ENCODE results near the gene CDC42EP1.
A peak's percentile ranks its signal among the peaks of the same experiment; 100 is the strongest.

Gene CDC42EP1, protein sequence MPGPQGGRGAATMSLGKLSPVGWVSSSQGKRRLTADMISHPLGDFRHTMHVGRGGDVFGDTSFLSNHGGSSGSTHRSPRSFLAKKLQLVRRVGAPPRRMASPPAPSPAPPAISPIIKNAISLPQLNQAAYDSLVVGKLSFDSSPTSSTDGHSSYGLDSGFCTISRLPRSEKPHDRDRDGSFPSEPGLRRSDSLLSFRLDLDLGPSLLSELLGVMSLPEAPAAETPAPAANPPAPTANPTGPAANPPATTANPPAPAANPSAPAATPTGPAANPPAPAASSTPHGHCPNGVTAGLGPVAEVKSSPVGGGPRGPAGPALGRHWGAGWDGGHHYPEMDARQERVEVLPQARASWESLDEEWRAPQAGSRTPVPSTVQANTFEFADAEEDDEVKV

DNA sequence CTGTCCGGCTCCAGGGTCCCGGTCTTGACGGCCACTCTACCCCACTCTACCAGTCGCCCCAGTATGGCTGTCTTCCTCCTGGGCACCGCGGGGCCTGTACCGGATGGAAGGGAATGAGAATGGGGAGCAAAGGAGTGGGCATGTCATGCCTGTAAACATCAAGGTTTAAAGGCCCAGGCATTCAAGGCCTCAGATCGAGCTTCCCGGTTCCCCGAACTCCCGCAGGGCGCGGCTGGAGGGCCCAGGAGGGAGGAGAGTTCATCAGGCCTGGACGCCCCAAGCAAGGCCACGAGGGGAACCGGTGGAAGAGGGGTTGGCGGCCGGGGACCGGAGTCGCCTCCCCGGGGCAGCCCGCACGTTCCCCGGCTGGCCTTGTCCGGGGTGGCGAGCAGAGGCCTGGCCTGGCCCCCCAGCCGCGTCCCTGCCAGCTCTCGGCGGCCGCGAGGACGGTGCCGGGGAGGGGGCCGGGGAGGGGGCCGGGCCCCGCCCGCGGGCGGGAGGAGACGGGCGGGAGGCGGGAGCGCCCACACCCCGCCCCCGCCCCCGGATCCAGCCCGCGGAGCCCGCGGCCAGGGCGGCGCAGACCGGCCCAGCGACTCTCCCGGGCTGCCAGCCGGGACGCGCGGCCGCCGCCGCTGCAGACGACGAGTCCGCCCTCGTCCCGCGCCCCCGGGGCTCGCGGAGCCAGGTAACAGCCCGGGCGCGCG is at the start of gene CDC42EP1:
CDC42EP1 (plus strand) TSS at position 580 of the 707 bp plus-strand sequence. CDS start 5,870 bp downstream, outside the sequence.
- H3K27me3 ChIP-seq (ENCODE audit: control insufficient read depth in 2 of 2, insufficient read depth in 2 of 2, low read length in 2 of 2) = peaks cover 0 to 2% of the 10 kb centered on the region in 2 donors
- peak within 1 kb of the TSS; percentile 90 to 92 for H3K9ac ChIP-seq (ENCODE audit: low read depth in 1 of 2, low read length in 2 of 2)
- H3K27ac ChIP-seq (ENCODE audit: low read depth in 2 of 2, low read length in 2 of 2) = peak within 1 kb of the TSS; percentile 92 to 95
- H3K36me3 ChIP-seq (ENCODE audit: control insufficient read depth in 2 of 2, insufficient read depth in 2 of 2, low read length in 2 of 2) = no peaks in the 10 kb centered on the region
- H3K4me1 ChIP-seq (ENCODE audit: control insufficient read depth in 2 of 2, insufficient read depth in 2 of 2, low read length in 2 of 2) = peaks cover 38 to 40% of the 10 kb centered on the region in 2 donors
- no peaks in the 10 kb centered on the region for H3K9me3 ChIP-seq (ENCODE audit: control insufficient read depth in 2 of 2, low read length in 2 of 2)
- peak within 1 kb of the TSS; percentile 81 to 82 for H3K4me3 ChIP-seq (ENCODE audit: low read length in 2 of 2)

DNA sequence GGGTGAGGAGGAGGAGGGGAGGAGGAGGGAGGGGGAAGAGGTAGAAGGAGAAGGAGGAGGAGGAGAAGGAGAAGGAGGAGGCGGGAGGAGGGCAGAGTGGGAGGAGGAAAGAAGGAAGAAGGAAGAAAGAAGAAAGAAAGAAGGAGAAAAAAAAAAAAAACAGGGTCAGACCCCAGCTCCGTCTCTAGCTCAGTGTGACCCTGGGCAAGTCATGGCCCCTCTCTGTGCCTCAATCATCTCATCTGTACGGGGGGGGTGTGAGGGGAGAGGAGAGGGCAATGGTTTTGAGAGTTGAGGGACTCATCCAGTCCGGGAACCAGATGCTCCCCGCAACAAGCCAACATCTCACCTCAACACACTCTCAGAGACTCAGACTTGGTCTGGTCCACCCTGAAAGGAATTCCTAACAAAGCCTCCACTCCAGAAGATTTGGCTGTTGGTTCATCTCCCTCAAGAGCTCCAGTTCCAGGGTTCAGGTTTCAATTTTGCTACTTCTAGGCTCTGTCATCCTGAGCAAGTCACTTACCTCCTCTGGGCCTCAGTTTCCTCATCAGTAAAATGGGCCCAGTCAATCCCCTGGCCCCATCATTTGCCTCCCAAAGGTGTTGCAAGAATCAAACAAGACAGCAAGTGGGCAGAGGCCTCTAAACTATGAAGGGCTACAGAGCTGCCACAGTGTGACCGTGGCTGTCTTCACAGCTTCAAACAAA is 48.7 kb upstream of the CDC42EP1 start:
- H3K4me1 ChIP-seq (ENCODE audit: control insufficient read depth in 2 of 2, insufficient read depth in 2 of 2, low read length in 2 of 2) = peaks cover 23 to 59% of the 10 kb centered on the region in 2 donors

DNA sequence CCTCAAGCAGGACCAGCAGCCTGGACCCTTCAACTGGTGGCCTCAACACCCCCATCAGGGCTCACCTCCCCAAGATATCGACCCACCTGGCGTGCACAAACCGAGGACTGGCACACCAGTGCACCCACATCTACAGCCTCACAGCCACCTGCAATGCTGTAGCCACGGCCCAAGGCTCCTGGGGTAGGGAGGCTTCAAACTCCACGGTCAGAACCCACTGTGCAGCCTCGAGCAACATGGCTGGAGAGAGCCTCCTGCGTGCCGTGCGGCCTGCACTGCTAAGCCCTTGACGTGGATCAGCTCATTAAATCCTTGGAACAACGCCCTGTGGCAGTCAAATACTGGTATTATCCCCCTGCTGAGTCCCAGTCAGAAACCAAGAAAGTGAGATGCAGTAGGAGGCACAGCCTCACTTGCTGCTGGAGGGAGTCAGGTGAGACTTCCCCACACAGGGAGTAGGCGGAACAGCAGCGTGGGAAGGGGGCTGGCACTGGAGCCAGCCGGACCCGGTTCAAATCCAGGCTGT is 45.7 kb upstream of the CDC42EP1 start:
- no peak overlapping the region for H3K27ac ChIP-seq (ENCODE audit: low read depth in 2 of 2, low read length in 2 of 2)
- no peak overlapping the region for H3K4me3 ChIP-seq (ENCODE audit: low read length in 2 of 2)
- no peaks in the 10 kb centered on the region for H3K27me3 ChIP-seq (ENCODE audit: control insufficient read depth in 2 of 2, insufficient read depth in 2 of 2, low read length in 2 of 2)
- peaks cover 12 to 13% of the 10 kb centered on the region in 2 donors for H3K36me3 ChIP-seq (ENCODE audit: control insufficient read depth in 2 of 2, insufficient read depth in 2 of 2, low read length in 2 of 2)
- H3K4me1 ChIP-seq (ENCODE audit: control insufficient read depth in 2 of 2, insufficient read depth in 2 of 2, low read length in 2 of 2) = peaks cover 24 to 51% of the 10 kb centered on the region in 2 donors
- no peak overlapping the region for H3K9ac ChIP-seq (ENCODE audit: low read depth in 1 of 2, low read length in 2 of 2)
- no peaks in the 10 kb centered on the region for H3K9me3 ChIP-seq (ENCODE audit: control insufficient read depth in 2 of 2, low read length in 2 of 2)

More for the DNA sequence above, 48.7 kb upstream of the CDC42EP1 start:
- peaks cover 22 to 23% of the 10 kb centered on the region in 2 donors for H3K36me3 ChIP-seq (ENCODE audit: control insufficient read depth in 2 of 2, insufficient read depth in 2 of 2, low read length in 2 of 2)
- peak overlapping the region; percentile 11 to 31 for H3K4me3 ChIP-seq (ENCODE audit: low read length in 2 of 2)
- H3K9me3 ChIP-seq (ENCODE audit: control insufficient read depth in 2 of 2, low read length in 2 of 2) = no peaks in the 10 kb centered on the region
- peak overlapping the region; percentile 95 to 96 for H3K27ac ChIP-seq (ENCODE audit: low read depth in 2 of 2, low read length in 2 of 2)
- no peaks in the 10 kb centered on the region for H3K27me3 ChIP-seq (ENCODE audit: control insufficient read depth in 2 of 2, insufficient read depth in 2 of 2, low read length in 2 of 2)
- H3K9ac ChIP-seq (ENCODE audit: low read depth in 1 of 2, low read length in 2 of 2) = peak overlapping the region; percentile 69 to 70

DNA sequence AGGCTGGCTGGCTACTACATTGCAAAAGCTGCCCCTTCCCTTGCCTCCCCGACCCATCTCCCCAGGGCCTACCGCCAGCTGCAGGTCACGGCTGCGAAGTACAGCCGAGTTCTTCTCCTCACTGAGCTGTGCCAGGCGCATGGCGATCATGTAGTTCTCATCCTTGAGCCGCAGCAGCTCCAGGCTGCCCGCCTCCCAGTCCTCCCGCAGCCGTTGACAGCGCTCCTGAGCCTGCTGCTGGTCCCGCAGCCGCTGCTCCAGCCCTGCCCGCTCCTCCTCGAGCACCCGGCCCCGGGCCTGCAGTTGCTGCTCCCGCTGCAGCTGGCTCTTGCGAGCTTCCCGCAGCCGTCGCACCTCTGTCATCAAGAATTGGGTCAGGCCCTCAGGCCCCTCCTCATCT is 44.4 kb upstream of the CDC42EP1 start:
- Histone ChIP-seq H3K36me3 (ENCODE audit: control insufficient read depth in 2 of 2, insufficient read depth in 2 of 2, low read length in 2 of 2) (peaks cover 12 to 13% of the 10 kb centered on the region in 2 donors), H3K27ac (ENCODE audit: low read depth in 2 of 2, low read length in 2 of 2) (no peak overlapping the region), H3K4me3 (ENCODE audit: low read length in 2 of 2) (no peak overlapping the region), H3K9me3 (ENCODE audit: control insufficient read depth in 2 of 2, low read length in 2 of 2) (no peaks in the 10 kb centered on the region), H3K4me1 (ENCODE audit: control insufficient read depth in 2 of 2, insufficient read depth in 2 of 2, low read length in 2 of 2) (peaks cover 32 to 47% of the 10 kb centered on the region in 2 donors), H3K27me3 (ENCODE audit: control insufficient read depth in 2 of 2, insufficient read depth in 2 of 2, low read length in 2 of 2) (no peaks in the 10 kb centered on the region), H3K9ac (ENCODE audit: low read depth in 1 of 2, low read length in 2 of 2) (no peak overlapping the region)

DNA sequence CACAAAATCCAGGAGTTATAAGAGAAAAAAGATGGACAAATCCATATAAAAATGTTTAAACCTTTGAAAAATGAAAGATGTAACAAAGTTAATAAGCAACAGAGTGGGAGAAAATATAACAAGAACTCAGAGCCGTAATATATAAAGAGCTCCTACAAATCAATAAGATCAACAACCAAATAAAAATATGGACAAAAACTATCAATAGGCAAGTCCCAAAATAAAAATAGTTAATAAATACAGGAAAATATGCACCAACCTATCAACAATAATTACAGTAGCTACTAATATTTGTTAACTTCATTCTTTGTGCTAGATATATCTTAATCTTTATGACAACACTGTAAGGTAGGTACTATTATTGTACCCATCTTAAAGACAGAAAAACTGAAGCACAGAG is 43.8 kb upstream of the CDC42EP1 start:
- no peak overlapping the region for H3K27ac ChIP-seq (ENCODE audit: low read depth in 2 of 2, low read length in 2 of 2)
- peaks cover 12 to 13% of the 10 kb centered on the region in 2 donors for H3K36me3 ChIP-seq (ENCODE audit: control insufficient read depth in 2 of 2, insufficient read depth in 2 of 2, low read length in 2 of 2)
- H3K27me3 ChIP-seq (ENCODE audit: control insufficient read depth in 2 of 2, insufficient read depth in 2 of 2, low read length in 2 of 2) = no peaks in the 10 kb centered on the region

DNA sequence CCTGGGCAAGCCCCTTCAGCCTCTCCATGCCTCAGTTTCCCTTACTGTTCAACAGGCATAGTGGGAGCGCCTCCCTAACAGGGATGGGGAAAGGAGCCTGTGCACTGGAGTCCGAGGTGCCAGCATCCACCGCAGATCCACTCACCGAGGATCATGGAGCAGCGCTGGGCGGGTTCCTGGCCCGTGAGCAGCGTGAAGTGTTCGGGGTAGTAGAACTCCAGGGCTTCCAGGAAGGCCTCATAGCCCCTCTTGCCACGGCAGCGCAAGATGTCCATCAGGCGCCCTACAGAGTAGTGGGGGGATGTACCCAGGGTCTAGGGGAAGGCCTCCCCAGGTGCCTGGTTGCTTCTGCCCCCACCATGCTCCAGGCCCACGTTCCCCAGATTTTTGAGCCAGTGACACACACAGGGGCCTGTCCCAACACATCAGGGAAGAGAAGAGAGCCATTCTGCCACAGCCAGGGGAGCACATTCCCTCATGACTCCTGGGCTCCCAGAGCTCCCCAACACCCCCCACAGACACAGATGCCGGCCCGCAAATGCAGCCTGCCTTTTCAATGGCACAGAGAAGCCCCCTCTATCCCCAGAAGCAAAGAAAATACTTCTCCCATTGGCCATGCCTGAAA is 42.3 kb upstream of the CDC42EP1 start:
- peak overlapping the region; percentile 77 to 80 for H3K27ac ChIP-seq (ENCODE audit: low read depth in 2 of 2, low read length in 2 of 2)
- no peaks in the 10 kb centered on the region for H3K9me3 ChIP-seq (ENCODE audit: control insufficient read depth in 2 of 2, low read length in 2 of 2)
- no peaks in the 10 kb centered on the region for H3K27me3 ChIP-seq (ENCODE audit: control insufficient read depth in 2 of 2, insufficient read depth in 2 of 2, low read length in 2 of 2)
- H3K4me3 ChIP-seq (ENCODE audit: low read length in 2 of 2) = peak overlapping the region; percentile 78 to 90
- peaks cover 12 to 13% of the 10 kb centered on the region in 2 donors for H3K36me3 ChIP-seq (ENCODE audit: control insufficient read depth in 2 of 2, insufficient read depth in 2 of 2, low read length in 2 of 2)
- H3K9ac ChIP-seq (ENCODE audit: low read depth in 1 of 2, low read length in 2 of 2) = peak overlapping the region; percentile 79 to 97
- peaks cover 22 to 42% of the 10 kb centered on the region in 2 donors for H3K4me1 ChIP-seq (ENCODE audit: control insufficient read depth in 2 of 2, insufficient read depth in 2 of 2, low read length in 2 of 2)

More for the DNA sequence above, 43.8 kb upstream of the CDC42EP1 start:
- Histone ChIP-seq H3K4me1 (ENCODE audit: control insufficient read depth in 2 of 2, insufficient read depth in 2 of 2, low read length in 2 of 2) (peaks cover 34 to 50% of the 10 kb centered on the region in 2 donors), H3K9ac (ENCODE audit: low read depth in 1 of 2, low read length in 2 of 2) (no peak overlapping the region), H3K9me3 (ENCODE audit: control insufficient read depth in 2 of 2, low read length in 2 of 2) (no peaks in the 10 kb centered on the region), H3K4me3 (ENCODE audit: low read length in 2 of 2) (no peak overlapping the region)

DNA sequence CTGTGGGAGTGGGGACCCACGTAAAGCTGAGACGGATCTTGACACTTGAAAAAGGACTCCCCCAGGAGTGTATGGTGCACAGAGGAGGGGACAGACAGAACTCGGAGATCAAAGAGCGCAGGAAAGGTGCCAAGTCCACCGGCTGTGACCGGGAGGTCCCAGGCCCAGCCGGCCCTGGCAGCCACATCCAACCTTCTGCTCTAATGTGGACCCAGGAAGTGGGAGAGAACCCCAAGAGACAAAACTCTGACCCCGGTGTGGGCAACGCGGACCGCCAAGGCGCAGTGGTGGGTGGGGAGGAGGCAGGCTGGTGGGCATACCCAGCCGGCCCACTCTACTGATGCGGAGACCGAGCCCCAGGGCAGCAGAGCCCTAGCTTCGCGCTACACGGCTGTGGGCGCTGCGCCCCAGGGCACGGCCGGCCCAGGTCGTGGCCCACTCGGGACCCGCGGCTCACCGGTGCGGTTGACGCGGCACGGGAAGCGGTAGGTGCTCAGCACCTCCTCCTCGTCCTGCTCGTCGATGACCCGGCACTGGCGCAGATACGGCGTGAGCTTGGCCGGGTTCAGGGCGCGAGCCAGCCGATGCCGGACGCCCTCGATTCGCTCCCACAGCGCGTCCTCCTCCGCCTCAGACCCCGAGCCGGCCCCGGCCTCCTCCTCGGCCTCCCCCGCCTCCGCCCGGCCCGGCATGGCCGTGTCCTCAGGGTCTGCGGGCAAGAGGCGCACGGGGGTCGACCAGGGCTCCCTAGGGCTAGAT is 41.6 kb upstream of the CDC42EP1 start:
- Histone ChIP-seq H3K4me1 (ENCODE audit: control insufficient read depth in 2 of 2, insufficient read depth in 2 of 2, low read length in 2 of 2) (peaks cover 22 to 35% of the 10 kb centered on the region in 2 donors), H3K4me3 (ENCODE audit: low read length in 2 of 2) (peak overlapping the region; percentile 78 to 90), H3K36me3 (ENCODE audit: control insufficient read depth in 2 of 2, insufficient read depth in 2 of 2, low read length in 2 of 2) (peaks cover 12 to 13% of the 10 kb centered on the region in 2 donors), H3K9me3 (ENCODE audit: control insufficient read depth in 2 of 2, low read length in 2 of 2) (no peaks in the 10 kb centered on the region), H3K27me3 (ENCODE audit: control insufficient read depth in 2 of 2, insufficient read depth in 2 of 2, low read length in 2 of 2) (no peaks in the 10 kb centered on the region), H3K9ac (ENCODE audit: low read depth in 1 of 2, low read length in 2 of 2) (peak overlapping the region; percentile 79 to 97), H3K27ac (ENCODE audit: low read depth in 2 of 2, low read length in 2 of 2) (peak overlapping the region; percentile 77 to 80)

DNA sequence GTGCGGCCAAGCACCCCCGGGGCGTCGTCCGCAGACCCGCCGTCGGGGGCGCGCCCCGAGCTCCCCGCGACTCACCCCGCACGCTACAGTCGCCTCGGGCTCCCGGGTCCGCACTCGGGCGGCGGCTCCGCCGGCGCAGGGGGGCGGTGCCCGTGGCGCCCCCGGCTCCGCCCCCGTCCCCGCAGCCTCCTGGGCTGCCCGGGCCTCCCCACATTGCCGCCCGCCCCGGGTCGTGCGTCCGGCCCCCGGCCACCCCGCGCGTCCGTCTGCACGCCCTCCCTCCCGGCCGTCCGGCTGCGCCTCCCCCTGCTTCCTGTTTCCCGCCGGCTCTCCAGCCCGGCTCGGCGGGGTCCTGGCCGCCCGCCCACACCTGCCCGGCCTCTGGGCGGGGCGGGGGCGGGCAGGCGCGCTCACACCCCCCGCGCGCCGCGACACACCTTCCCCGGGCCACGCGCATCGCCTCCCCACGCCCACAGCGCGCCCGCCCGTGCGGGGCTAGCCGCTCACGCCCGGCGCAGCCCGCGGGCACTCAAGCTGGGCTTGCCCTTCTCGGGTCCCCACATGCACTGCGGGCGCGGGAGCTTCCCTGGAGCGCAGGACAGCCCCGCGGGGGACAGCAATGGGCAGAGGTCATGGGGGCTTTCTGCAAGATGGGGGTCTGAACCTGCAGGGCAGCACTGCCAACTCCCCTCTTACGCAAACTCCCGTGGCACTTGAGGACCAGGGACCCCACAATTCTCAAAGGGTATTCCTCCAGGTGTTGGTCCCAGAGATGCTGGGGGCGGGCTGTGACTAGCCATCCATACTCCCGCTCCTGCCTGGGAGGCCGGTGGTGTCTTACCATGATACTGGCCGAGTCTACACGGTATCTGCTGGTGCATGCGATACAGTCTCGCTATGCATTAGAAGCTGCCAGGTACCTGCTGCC is 40.7 kb upstream of the CDC42EP1 start, which contains the start of gene CARD10:
CARD10 (minus strand) TSS at position 148 of the 928 bp plus-strand sequence. CDS start 215 bp downstream, outside the sequence.
- Histone ChIP-seq H3K9me3 (ENCODE audit: control insufficient read depth in 2 of 2, low read length in 2 of 2) (no peaks in the 10 kb centered on the region), H3K4me1 (ENCODE audit: control insufficient read depth in 2 of 2, insufficient read depth in 2 of 2, low read length in 2 of 2) (peaks cover 22 to 35% of the 10 kb centered on the region in 2 donors), H3K27ac (ENCODE audit: low read depth in 2 of 2, low read length in 2 of 2) (peak within 1 kb of the TSS; percentile 77 to 80), H3K36me3 (ENCODE audit: control insufficient read depth in 2 of 2, insufficient read depth in 2 of 2, low read length in 2 of 2) (peaks cover 9 to 11% of the 10 kb centered on the region in 2 donors), H3K27me3 (ENCODE audit: control insufficient read depth in 2 of 2, insufficient read depth in 2 of 2, low read length in 2 of 2) (no peaks in the 10 kb centered on the region), H3K9ac (ENCODE audit: low read depth in 1 of 2, low read length in 2 of 2) (peak within 1 kb of the TSS; percentile 79 to 97), H3K4me3 (ENCODE audit: low read length in 2 of 2) (peak within 1 kb of the TSS; percentile 78 to 90)

All from mucosa of rectum (tissue), 2 donors.